ENCODE data around the gene NAALADL2.
"Not testable (repeated sequence)": the region's sequence is repeated elsewhere in the genome, so short reads cannot be mapped to it uniquely, and the experiment has no call there.

The NAALADL2 gene

GRCh38 chr3:175778994-175779393 is 919.9 kb downstream of the NAALADL2 start:
- H3K4me3 ChIP-seq (replicated peaks; ENCODE audit: low read depth, low read length): no peak overlapping the region
- no peak for TF ChIP-seq CTCF (IDR thresholded peaks at IDR 0.05; ENCODE audit: low read length, missing control alignments)
- DNase-seq (ENCODE audit: low read depth): no peak

- H3K4me3 ChIP-seq (replicated peaks; ENCODE audit: low read depth, low read length); DNase-seq (ENCODE audit: low read depth): not testable (repeated sequence)
Measured at GRCh38 chr3:175787109-175787508, 928.0 kb downstream of the NAALADL2 start.

- no peak for TF ChIP-seq CTCF (IDR thresholded peaks at IDR 0.05; ENCODE audit: low read length, missing control alignments)
- no peak overlapping the region for H3K4me3 ChIP-seq (replicated peaks; ENCODE audit: low read depth, low read length)
- no peak for DNase-seq (ENCODE audit: low read depth)
Measured at GRCh38 chr3:175792245-175792644, 933.1 kb downstream of the NAALADL2 start.

GRCh38 chr3:175798326-175798725 is 939.2 kb downstream of the NAALADL2 start:
- no peak for TF ChIP-seq CTCF (IDR thresholded peaks at IDR 0.05; ENCODE audit: low read length, missing control alignments)
- no peak overlapping the region for H3K4me3 ChIP-seq (replicated peaks; ENCODE audit: low read depth, low read length)
- no peak for DNase-seq (ENCODE audit: low read depth)

GRCh38 chr3:175805825-175806224 is 946.7 kb downstream of the NAALADL2 start:
- no peak for DNase-seq (ENCODE audit: low read depth)
- TF ChIP-seq CTCF (IDR thresholded peaks at IDR 0.05; ENCODE audit: low read length, missing control alignments): no peak
- no peak overlapping the region for H3K4me3 ChIP-seq (replicated peaks; ENCODE audit: low read depth, low read length)

- no peak for TF ChIP-seq CTCF (IDR thresholded peaks at IDR 0.05; ENCODE audit: low read length, missing control alignments)
- no peak for DNase-seq (ENCODE audit: low read depth)
- no peak overlapping the region for H3K4me3 ChIP-seq (replicated peaks; ENCODE audit: low read depth, low read length)
Measured at GRCh38 chr3:175807175-175807574, 948.0 kb downstream of the NAALADL2 start.

- no peak for TF ChIP-seq CTCF (IDR thresholded peaks at IDR 0.05; ENCODE audit: low read length, missing control alignments)
- H3K4me3 ChIP-seq (replicated peaks; ENCODE audit: low read depth, low read length): no peak overlapping the region
- DNase-seq (ENCODE audit: low read depth): no peak
Measured at GRCh38 chr3:175818811-175819464, 959.8 kb downstream of the NAALADL2 start.

- not testable (repeated sequence) for DNase-seq (ENCODE audit: low read depth); H3K4me3 ChIP-seq (replicated peaks; ENCODE audit: low read depth, low read length)
Measured at GRCh38 chr3:175822766-175823491, 963.8 kb downstream of the NAALADL2 start.

GRCh38 chr3:175825016-175825580 is 966.0 kb downstream of the NAALADL2 start:
- not testable (repeated sequence) for H3K4me3 ChIP-seq (replicated peaks; ENCODE audit: low read depth, low read length); DNase-seq (ENCODE audit: low read depth)
